GM23248 (cell line): Measurements from ENCODE around the gene XPO6.

Experiments
- EZH2 ChIP-seq: fragments of 200-600 bp; sonication (generic); IDR thresholded peaks from 2 replicates; pipeline ENCODE4 v1.6.1; 2018; ENCODE audit warnings: antibody characterized with exemption, mild to moderate bottlenecking; ENCODE audit not compliant: insufficient read depth, poor library complexity, severe bottlenecking
- EZH2phosphoT487 ChIP-seq: fragments of 200-600 bp; sonication (generic); IDR thresholded peaks from 2 replicates; pipeline ENCODE4 v1.6.1; 2018; ENCODE audit warnings: antibody characterized with exemption, moderate library complexity, mild to moderate bottlenecking, low read depth; ENCODE audit not compliant: insufficient read depth

GRCh38 chr16:28078261-28078660 is 133.5 kb downstream of the XPO6 start:
- TF ChIP-seq EZH2phosphoT487, result no peak
- no peak for TF ChIP-seq EZH2
